Neural cell (in vitro differentiated cells): ENCODE data around the gene JPH2. TPM values are rescaled to one million over a fixed set of nuclear protein-coding genes. Genes with fewer than 3 reads are reported as not detected.

Source experiments
- H2AFZ ChIP-seq: fragments of 200-600, 300-800 bp; sonication (generic), shearing (Covaris generic); 2 replicates; pipeline ENCODE4 v1.6.0; 2014; ENCODE audit warnings: low read depth, mild to moderate bottlenecking, antibody characterized with exemption, low read length, moderate library complexity
- H3F3A ChIP-seq: fragments of 200-600 bp; shearing (Covaris generic); 2 replicates; pipeline ENCODE4 v1.6.1; 2016; ENCODE audit warnings: mild to moderate bottlenecking, moderate library complexity, mixed read lengths, antibody characterized with exemption, low read length; ENCODE audit not compliant: insufficient read depth, poor library complexity, severe bottlenecking
- H3K27ac ChIP-seq: fragments of 200-600, 300-800 bp; sonication (generic), shearing (Covaris generic); 2 replicates; pipeline ENCODE4 v1.5.1; 2014; ENCODE audit warnings: mild to moderate bottlenecking, low read length, moderate library complexity
- H3K27me3 ChIP-seq: fragments of 300-800, 200-600 bp; sonication (generic), shearing (Covaris generic); 2 replicates; pipeline ENCODE4 v1.6.0; 2014; ENCODE audit warnings: mild to moderate bottlenecking, low read depth, low read length, moderate library complexity; ENCODE audit not compliant: insufficient read depth
- H3K36me3 ChIP-seq: fragments of 300-800, 200-600 bp; sonication (generic), shearing (Covaris generic); 2 replicates; pipeline ENCODE4 v1.5.1; 2014; ENCODE audit warnings: mild to moderate bottlenecking, antibody characterized with exemption, low read length, moderate library complexity; ENCODE audit not compliant: insufficient read depth
- H3K4me2 ChIP-seq: fragments of 300-800, 200-600 bp; sonication (generic), shearing (Covaris generic); 2 replicates; pipeline ENCODE4 v1.6.0; 2014; ENCODE audit warnings: mild to moderate bottlenecking, low read length
- H3K4me3 ChIP-seq: fragments of 300-800, 200-600 bp; sonication (generic), shearing (Covaris generic); 2 replicates; pipeline ENCODE4 v1.5.1; 2014; ENCODE audit warnings: mild to moderate bottlenecking, low read length, moderate library complexity
- H3K79me2 ChIP-seq: fragments of 200-600 bp; shearing (Covaris generic); replicated peaks from 2 replicates; pipeline ENCODE4 v1.6.0; 2014; ENCODE audit warnings: mild to moderate bottlenecking, low read length, moderate library complexity; ENCODE audit not compliant: insufficient read depth
- H3K9ac ChIP-seq: fragments of 300-800, 200-600 bp; sonication (generic), shearing (Covaris generic); 2 replicates; pipeline ENCODE4 v1.6.1; 2016; ENCODE audit warnings: mild to moderate bottlenecking, low read length, mixed read lengths
- H3K9me2 ChIP-seq: fragments of 200-600 bp; shearing (Covaris generic); 2 replicates; pipeline ENCODE4 v1.6.1; 2016; ENCODE audit warnings: mild to moderate bottlenecking, low read length, mixed read lengths; ENCODE audit not compliant: insufficient read depth
- H3K9me3 ChIP-seq: fragments of 200-600, 300-800 bp; sonication (generic), shearing (Covaris generic); 2 replicates; pipeline ENCODE4 v1.6.1; 2016; ENCODE audit warnings: mild to moderate bottlenecking, mixed run types, low read length, moderate library complexity, mixed read lengths
- H4K20me1 ChIP-seq: fragments of 200-600 bp; shearing (Covaris generic); 2 replicates; pipeline ENCODE4 v1.6.1; 2016; ENCODE audit warnings: mild to moderate bottlenecking, mixed run types; ENCODE audit not compliant: insufficient read depth
- CTCF ChIP-seq: fragments of 450-650 bp; IDR thresholded peaks from 2 replicates; pipeline ENCODE4 v1.5.1; 2014; ENCODE audit warnings: antibody characterized with exemption, mild to moderate bottlenecking, moderate library complexity; ENCODE audit not compliant: poor library complexity, severe bottlenecking
- EP300 ChIP-seq: fragments of 450-650 bp; conservative IDR thresholded peaks from 2 replicates; pipeline ENCODE4 v1.6.1; 2014; ENCODE audit warnings: antibody characterized with exemption, mild to moderate bottlenecking, moderate library complexity; ENCODE audit not compliant: poor library complexity, severe bottlenecking
- EZH2 ChIP-seq: fragments of 200-600, 300-800 bp; shearing (Covaris generic), sonication (generic); IDR thresholded peaks from 2 replicates; pipeline ENCODE4 v1.6.1; 2014; ENCODE audit warnings: antibody characterized with exemption, low read length, borderline replicate concordance, mild to moderate bottlenecking; ENCODE audit not compliant: insufficient read depth, poor library complexity, severe bottlenecking
- MXI1 ChIP-seq: fragments of 450-650 bp; conservative IDR thresholded peaks from 2 replicates; pipeline ENCODE4 v1.6.1; 2014; ENCODE audit warnings: antibody characterized with exemption, mild to moderate bottlenecking; ENCODE audit not compliant: poor library complexity, severe bottlenecking
- POLR2AphosphoS5 ChIP-seq: IDR thresholded peaks from 2 replicates; pipeline ENCODE4 v1.6.1; 2012
- RAD21 ChIP-seq: fragments of 450-650 bp; conservative IDR thresholded peaks from 2 replicates; pipeline ENCODE4 v1.6.1; 2014; ENCODE audit warnings: antibody characterized with exemption, mild to moderate bottlenecking, moderate library complexity
- REST ChIP-seq: IDR thresholded peaks from 2 replicates; pipeline ENCODE4 v1.6.1; 2012; ENCODE audit warnings: borderline replicate concordance
- SMC3 ChIP-seq: fragments of 450-650 bp; conservative IDR thresholded peaks from 2 replicates; pipeline ENCODE4 v1.6.1; 2014; ENCODE audit warnings: antibody characterized with exemption, mild to moderate bottlenecking, moderate library complexity; ENCODE audit not compliant: poor library complexity
- TAF1 ChIP-seq: IDR thresholded peaks from 2 replicates; pipeline ENCODE4 v1.6.1; 2012; ENCODE audit warnings: low read depth
- polyA plus RNA-seq: library from polyadenylated mRNA; depleted of rRNA; stranded (reverse); fragments of >200 nt; gene quantifications from 2 replicates; pipeline ENCODE4 v1.2.3, GENCODE V29; 2014

The JPH2 gene
- polyA plus RNA-seq, 1 donor from 2014 or later = not detected

GRCh38 chr20:44221368-44221954, 34.5 kb upstream of the JPH2 start:
- TF ChIP-seq POLR2AphosphoS5 = no peak
- TF ChIP-seq TAF1 = no peak
- no peak for TF ChIP-seq SMC3
- TF ChIP-seq RAD21 = no peak
- no peak for TF ChIP-seq EZH2
- TF ChIP-seq EP300 = no peak
- no peak for TF ChIP-seq REST
- no peak for TF ChIP-seq CTCF
- TF ChIP-seq MXI1 = no peak
- Histone ChIP-seq H3K9me3 (no peaks in the 10 kb centered on the region), H3K9ac (no peak overlapping the region), H3K27me3 (no peaks in the 10 kb centered on the region), H3K4me3 (no peak overlapping the region), H2AFZ (no peak overlapping the region), H3K27ac (no peak overlapping the region), H3K4me2 (no peak overlapping the region), H3K36me3 (no peaks in the 10 kb centered on the region), H4K20me1 (no peaks in the 10 kb centered on the region), H3K79me2 (no peaks in the 10 kb centered on the region), H3F3A (no peaks in the 10 kb centered on the region), H3K9me2 (no peaks in the 10 kb centered on the region)

- H3K9me2 ChIP-seq = no peaks in the 10 kb centered on the region
- H3K9ac ChIP-seq = no peak overlapping the region
- no peak for TF ChIP-seq CTCF
- no peak for TF ChIP-seq REST
- no peak for TF ChIP-seq MXI1
- no peak for TF ChIP-seq TAF1
- no peak for TF ChIP-seq EP300
- TF ChIP-seq RAD21 = no peak
- no peak for TF ChIP-seq EZH2
- TF ChIP-seq POLR2AphosphoS5 = no peak
- no peak for TF ChIP-seq SMC3
- H3K27me3 ChIP-seq = no peaks in the 10 kb centered on the region
- H3K4me2 ChIP-seq = no peak overlapping the region
- H4K20me1 ChIP-seq = no peaks in the 10 kb centered on the region
- no peak overlapping the region for H2AFZ ChIP-seq
- H3F3A ChIP-seq = no peaks in the 10 kb centered on the region
- no peak overlapping the region for H3K27ac ChIP-seq
- no peaks in the 10 kb centered on the region for H3K9me3 ChIP-seq
- H3K79me2 ChIP-seq = no peaks in the 10 kb centered on the region
- H3K36me3 ChIP-seq = no peaks in the 10 kb centered on the region
- no peak overlapping the region for H3K4me3 ChIP-seq
Measured at GRCh38 chr20:44219791-44220190, 32.8 kb upstream of the JPH2 start.
